HepG2 (cell line): ENCODE results near the gene CCNB1. TPM values are rescaled to one million over a fixed set of nuclear protein-coding genes. Genes with fewer than 3 reads are reported as not detected.

Experiments used
- ATM ChIP-seq: fragments of 450-650 bp; IDR thresholded peaks from 2 replicates; pipeline ENCODE4 v1.7.1; 2017; ENCODE audit warnings: mild to moderate bottlenecking, borderline replicate concordance
- GZF1 ChIP-seq: sonication (generic); formaldehyde crosslinking; IDR thresholded peaks from 2 replicates; pipeline ENCODE4 v1.5.1; 2020; ENCODE audit warnings: mild to moderate bottlenecking, missing genetic modification reagents
- HDAC2 ChIP-seq: sonication (generic); formaldehyde crosslinking; IDR thresholded peaks from 2 replicates; pipeline ENCODE4 v1.4.0; 2020; ENCODE audit warnings: missing genetic modification reagents
- HMG20B ChIP-seq: conservative IDR thresholded peaks from 2 replicates; pipeline ENCODE4 v1.6.1; 2016; ENCODE audit warnings: missing genetic modification reagents, missing compliant biosample characterization
- HNRNPL ChIP-seq: fragments of 200-400 bp; formaldehyde crosslinking; IDR thresholded peaks from 2 replicates; pipeline ENCODE4 v1.6.1; 2017; ENCODE audit warnings: mild to moderate bottlenecking, low read depth, low read length
- KDM1A ChIP-seq: IDR thresholded peaks from 2 replicates; pipeline ENCODE4 v1.6.1; 2016; ENCODE audit warnings: missing compliant biosample characterization
- MIER3 ChIP-seq: IDR thresholded peaks from 2 replicates; pipeline ENCODE4 v1.6.1; 2016; ENCODE audit warnings: missing compliant biosample characterization, borderline replicate concordance
- MZF1 ChIP-seq: sonication (generic); formaldehyde crosslinking; IDR thresholded peaks from 2 replicates; pipeline ENCODE4 v1.8.1; 2023; ENCODE audit warnings: mild to moderate bottlenecking, missing genetic modification reagents, borderline replicate concordance
- NKX3-1 ChIP-seq: sonication (generic); formaldehyde crosslinking; IDR thresholded peaks from 2 replicates; pipeline ENCODE4 v1.5.0; 2020; ENCODE audit warnings: missing genetic modification reagents
- RBFOX2 ChIP-seq: fragments of 200-400 bp; formaldehyde crosslinking; IDR thresholded peaks from 2 replicates; pipeline ENCODE4 v1.6.1; 2017; ENCODE audit warnings: low read depth, mild to moderate bottlenecking, low read length
- SIN3A ChIP-seq: IDR thresholded peaks from 2 replicates; pipeline ENCODE4 v1.6.1; 2011; ENCODE audit warnings: low read depth, mild to moderate bottlenecking, control low read depth, low read length, borderline replicate concordance
- SIX1 ChIP-seq: sonication (generic); formaldehyde crosslinking; IDR thresholded peaks from 2 replicates; pipeline ENCODE4 v1.4.0; 2020; ENCODE audit warnings: missing genetic modification reagents, borderline replicate concordance
- SPEN ChIP-seq: sonication (generic); formaldehyde crosslinking; IDR thresholded peaks from 2 replicates; pipeline ENCODE4 v1.5.1; 2020; ENCODE audit warnings: low read depth, mild to moderate bottlenecking, missing genetic modification reagents
- SRSF1 ChIP-seq: fragments of 200-400 bp; formaldehyde crosslinking; optimal IDR thresholded peaks from 2 replicates; pipeline ENCODE3; 2017; ENCODE audit warnings: mild to moderate bottlenecking, low read depth, low read length, moderate library complexity
- ZBTB3 ChIP-seq: sonication (generic); formaldehyde crosslinking; IDR thresholded peaks from 2 replicates; pipeline ENCODE4 v1.4.0; 2020; ENCODE audit warnings: low read depth, mild to moderate bottlenecking, moderate library complexity, missing genetic modification reagents, borderline replicate concordance
- ZFP62 ChIP-seq: sonication (generic); formaldehyde crosslinking; IDR thresholded peaks from 2 replicates; pipeline ENCODE4 v1.4.0; 2020; ENCODE audit warnings: missing genetic modification reagents
- ZNF12 ChIP-seq: sonication (generic); formaldehyde crosslinking; IDR thresholded peaks from 2 replicates; pipeline ENCODE4 v1.5.0; 2020; ENCODE audit warnings: missing genetic modification reagents
- ZNF224 ChIP-seq: sonication (generic); formaldehyde crosslinking; IDR thresholded peaks from 2 replicates; pipeline ENCODE4 v1.5.0; 2020; ENCODE audit warnings: mild to moderate bottlenecking, missing genetic modification reagents
- ZNF230 ChIP-seq: sonication (generic); formaldehyde crosslinking; IDR thresholded peaks from 2 replicates; pipeline ENCODE4 v1.4.0; 2020; ENCODE audit warnings: mild to moderate bottlenecking, missing genetic modification reagents
- ZNF3 ChIP-seq: IDR thresholded peaks from 2 replicates; pipeline ENCODE4 v1.7.0; 2017; ENCODE audit warnings: inconsistent platforms
- ZNF761 ChIP-seq: sonication (generic); formaldehyde crosslinking; conservative IDR thresholded peaks from 2 replicates; pipeline ENCODE4 v1.4.0; 2020; ENCODE audit warnings: mild to moderate bottlenecking, missing genetic modification reagents
- polyA plus RNA-seq, 8 experiments: library from polyadenylated mRNA; depleted of rRNA in 3 of 8; stranded (reverse) in 7 of 8; unstranded in 1 of 8; fragments of >200 nt; fragmentation: Illumina TruSeq in 4 of 8; extraction: Trizol in 4 of 8; gene quantifications; 2 replicates each; pipeline versions ENCODE4 v1.2.1 to v1.2.3, GENCODE V29; 2011 to 2016; ENCODE audit warnings: low read depth in 4 of 8, missing spikeins in 1 of 8, mixed read lengths in 1 of 8; ENCODE audit not compliant: insufficient read depth in 1 of 8
- total RNA-seq, 5 experiments: library from RNA; depleted of rRNA; stranded (reverse); fragments of >200 nt; fragmentation: Illumina TruSeq; extraction: Trizol; gene quantifications; 2 replicates each; pipeline ENCODE4 v1.2.3, GENCODE V29; 2016; ENCODE audit warnings: low read depth in 1 of 5
- TF ChIP-seq, protein P1 (sequence below): sonication (generic); formaldehyde crosslinking; conservative IDR thresholded peaks from 2 replicates; pipeline ENCODE4 v1.4.0; 2020; ENCODE audit warnings: missing genetic modification reagents
- TF ChIP-seq, protein P2 (sequence below): sonication (generic); formaldehyde crosslinking; IDR thresholded peaks from 2 replicates; pipeline ENCODE4 v1.4.0; 2020; ENCODE audit warnings: mild to moderate bottlenecking, missing genetic modification reagents
- TF ChIP-seq, protein P3 (sequence below): sonication (generic); formaldehyde crosslinking; IDR thresholded peaks from 2 replicates; pipeline ENCODE4 v1.4.0; 2020; ENCODE audit warnings: missing genetic modification reagents, mild to moderate bottlenecking, borderline replicate concordance

CCNB1 gene
- total and polyA plus RNA-seq, 2 of the 13 experiments (the other 11 are each of a cell fraction or from before 2014, with no cell fraction given) = 82.3 to 316 TPM

DNA sequence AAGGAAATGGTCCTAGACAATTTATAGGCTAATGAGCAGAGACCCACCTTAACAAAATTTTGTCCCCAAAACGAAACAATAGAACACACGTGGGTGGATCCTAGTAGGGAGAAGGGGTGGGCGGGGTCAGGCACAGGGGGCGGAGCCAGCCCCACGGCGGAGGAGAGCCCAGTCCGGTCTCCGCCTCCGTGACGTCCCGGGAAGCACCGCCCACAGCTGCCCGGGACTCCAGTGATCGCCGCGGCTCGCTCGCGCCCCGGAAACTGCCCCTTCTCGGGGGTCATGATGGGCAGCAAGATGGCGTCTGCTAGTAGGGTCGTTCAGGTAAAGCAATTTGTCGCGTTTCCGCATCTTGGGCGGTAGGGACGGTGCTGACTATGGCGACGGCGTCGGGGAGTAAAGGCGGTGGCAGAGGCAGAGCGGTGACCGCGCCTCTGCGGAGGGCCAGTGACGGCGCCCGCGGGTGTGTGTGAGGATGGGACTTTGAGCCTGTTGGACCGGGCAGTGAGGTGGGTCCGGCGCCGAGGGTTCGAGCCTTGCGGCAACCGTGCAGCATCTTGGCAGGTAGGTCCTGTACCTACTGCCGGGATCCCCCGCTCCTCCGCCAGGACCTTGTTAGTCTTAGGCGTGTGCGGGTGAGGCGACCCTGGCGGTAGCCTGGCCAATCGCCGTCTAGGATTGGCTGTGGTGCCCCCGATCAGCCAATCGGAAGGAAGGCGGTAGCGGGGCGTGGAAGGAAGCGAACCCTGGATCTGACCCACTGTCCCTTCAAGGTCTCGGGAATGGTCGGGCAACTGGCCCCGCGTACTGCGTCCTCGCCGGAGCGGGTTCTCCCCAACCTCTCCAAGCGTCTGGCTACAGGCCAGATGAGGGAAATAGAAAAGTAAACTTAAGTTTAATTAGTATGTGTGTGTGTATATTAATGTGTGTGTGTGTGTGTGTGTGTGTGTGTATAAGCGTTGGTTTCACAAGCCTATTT, 50.9 kb downstream of the CCNB1 start (continued):
- peak; percentile 39; the same call in 1 of the 2 replicates for TF ChIP-seq ZNF3 (CRISPR knock-in tag)
- TF ChIP-seq, protein P1, sequence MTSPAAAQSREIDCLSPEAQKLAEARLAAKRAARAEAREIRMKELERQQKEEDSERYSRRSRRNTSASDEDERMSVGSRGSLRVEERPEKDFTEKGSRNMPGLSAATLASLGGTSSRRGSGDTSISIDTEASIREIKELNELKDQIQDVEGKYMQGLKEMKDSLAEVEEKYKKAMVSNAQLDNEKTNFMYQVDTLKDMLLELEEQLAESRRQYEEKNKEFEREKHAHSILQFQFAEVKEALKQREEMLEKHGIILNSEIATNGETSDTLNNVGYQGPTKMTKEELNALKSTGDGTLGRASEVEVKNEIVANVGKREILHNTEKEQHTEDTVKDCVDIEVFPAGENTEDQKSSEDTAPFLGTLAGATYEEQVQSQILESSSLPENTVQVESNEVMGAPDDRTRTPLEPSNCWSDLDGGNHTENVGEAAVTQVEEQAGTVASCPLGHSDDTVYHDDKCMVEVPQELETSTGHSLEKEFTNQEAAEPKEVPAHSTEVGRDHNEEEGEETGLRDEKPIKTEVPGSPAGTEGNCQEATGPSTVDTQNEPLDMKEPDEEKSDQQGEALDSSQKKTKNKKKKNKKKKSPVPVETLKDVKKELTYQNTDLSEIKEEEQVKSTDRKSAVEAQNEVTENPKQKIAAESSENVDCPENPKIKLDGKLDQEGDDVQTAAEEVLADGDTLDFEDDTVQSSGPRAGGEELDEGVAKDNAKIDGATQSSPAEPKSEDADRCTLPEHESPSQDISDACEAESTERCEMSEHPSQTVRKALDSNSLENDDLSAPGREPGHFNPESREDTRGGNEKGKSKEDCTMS (CRISPR knock-in tag) = no peak
- TF ChIP-seq HDAC2 (CRISPR knock-in tag) = no peak
- peak; percentile 58; the same call in 1 of the 2 replicates for TF ChIP-seq ZNF224 (CRISPR knock-in tag)
- peak; percentile 75; the same call in 1 of the 2 replicates for TF ChIP-seq SPEN (CRISPR knock-in tag)
- no peak for TF ChIP-seq KDM1A (CRISPR knock-in tag)
- TF ChIP-seq SRSF1 = peak; percentile 83
- TF ChIP-seq NKX3-1 = no peak
- no peak for TF ChIP-seq GZF1 (CRISPR knock-in tag)
- TF ChIP-seq, protein P2, sequence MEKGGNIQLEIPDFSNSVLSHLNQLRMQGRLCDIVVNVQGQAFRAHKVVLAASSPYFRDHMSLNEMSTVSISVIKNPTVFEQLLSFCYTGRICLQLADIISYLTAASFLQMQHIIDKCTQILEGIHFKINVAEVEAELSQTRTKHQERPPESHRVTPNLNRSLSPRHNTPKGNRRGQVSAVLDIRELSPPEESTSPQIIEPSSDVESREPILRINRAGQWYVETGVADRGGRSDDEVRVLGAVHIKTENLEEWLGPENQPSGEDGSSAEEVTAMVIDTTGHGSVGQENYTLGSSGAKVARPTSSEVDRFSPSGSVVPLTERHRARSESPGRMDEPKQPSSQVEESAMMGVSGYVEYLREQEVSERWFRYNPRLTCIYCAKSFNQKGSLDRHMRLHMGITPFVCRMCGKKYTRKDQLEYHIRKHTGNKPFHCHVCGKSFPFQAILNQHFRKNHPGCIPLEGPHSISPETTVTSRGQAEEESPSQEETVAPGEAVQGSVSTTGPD (CRISPR knock-in tag) = no peak
- no peak for TF ChIP-seq SIX1 (CRISPR knock-in tag)
- TF ChIP-seq MZF1 (CRISPR knock-in tag) = no peak
- TF ChIP-seq ZNF761 = peak; percentile 94
- TF ChIP-seq RBFOX2 = peak; percentile 97
- no peak for TF ChIP-seq ZFP62 (CRISPR knock-in tag)
- no peak for TF ChIP-seq ATM
- no peak for TF ChIP-seq ZBTB3
- TF ChIP-seq ZNF230 (CRISPR knock-in tag) = peak; percentile 85; the same call in 1 of the 2 replicates
- 0 out of 2 replicates have a peak, but pooled peaks have one; percentile 83 for TF ChIP-seq HNRNPL
- 0 out of 2 replicates have a peak, but pooled peaks have one; percentile 52 for TF ChIP-seq SIN3A
- TF ChIP-seq MIER3 = peak; percentile 36; the same call in 1 of the 2 replicates
- TF ChIP-seq HMG20B (CRISPR knock-in tag) = peak; percentile 48; the same call in 1 of the 2 replicates
- TF ChIP-seq, protein P3, sequence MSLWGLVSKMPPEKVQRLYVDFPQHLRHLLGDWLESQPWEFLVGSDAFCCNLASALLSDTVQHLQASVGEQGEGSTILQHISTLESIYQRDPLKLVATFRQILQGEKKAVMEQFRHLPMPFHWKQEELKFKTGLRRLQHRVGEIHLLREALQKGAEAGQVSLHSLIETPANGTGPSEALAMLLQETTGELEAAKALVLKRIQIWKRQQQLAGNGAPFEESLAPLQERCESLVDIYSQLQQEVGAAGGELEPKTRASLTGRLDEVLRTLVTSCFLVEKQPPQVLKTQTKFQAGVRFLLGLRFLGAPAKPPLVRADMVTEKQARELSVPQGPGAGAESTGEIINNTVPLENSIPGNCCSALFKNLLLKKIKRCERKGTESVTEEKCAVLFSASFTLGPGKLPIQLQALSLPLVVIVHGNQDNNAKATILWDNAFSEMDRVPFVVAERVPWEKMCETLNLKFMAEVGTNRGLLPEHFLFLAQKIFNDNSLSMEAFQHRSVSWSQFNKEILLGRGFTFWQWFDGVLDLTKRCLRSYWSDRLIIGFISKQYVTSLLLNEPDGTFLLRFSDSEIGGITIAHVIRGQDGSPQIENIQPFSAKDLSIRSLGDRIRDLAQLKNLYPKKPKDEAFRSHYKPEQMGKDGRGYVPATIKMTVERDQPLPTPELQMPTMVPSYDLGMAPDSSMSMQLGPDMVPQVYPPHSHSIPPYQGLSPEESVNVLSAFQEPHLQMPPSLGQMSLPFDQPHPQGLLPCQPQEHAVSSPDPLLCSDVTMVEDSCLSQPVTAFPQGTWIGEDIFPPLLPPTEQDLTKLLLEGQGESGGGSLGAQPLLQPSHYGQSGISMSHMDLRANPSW (CRISPR knock-in tag) = peak; percentile 60; the same call in 1 of the 2 replicates
- TF ChIP-seq ZNF12 (CRISPR knock-in tag) = no peak
